Measurements from ENCODE around the gene UBXN6. TPM values are rescaled to one million over a fixed set of nuclear protein-coding genes. Genes with fewer than 3 reads are reported as not detected.

Gene UBXN6
- total RNA-seq, 3 donors from 2014 or later, result 57.2 to 73.1 (median 70.7) TPM

DNA sequence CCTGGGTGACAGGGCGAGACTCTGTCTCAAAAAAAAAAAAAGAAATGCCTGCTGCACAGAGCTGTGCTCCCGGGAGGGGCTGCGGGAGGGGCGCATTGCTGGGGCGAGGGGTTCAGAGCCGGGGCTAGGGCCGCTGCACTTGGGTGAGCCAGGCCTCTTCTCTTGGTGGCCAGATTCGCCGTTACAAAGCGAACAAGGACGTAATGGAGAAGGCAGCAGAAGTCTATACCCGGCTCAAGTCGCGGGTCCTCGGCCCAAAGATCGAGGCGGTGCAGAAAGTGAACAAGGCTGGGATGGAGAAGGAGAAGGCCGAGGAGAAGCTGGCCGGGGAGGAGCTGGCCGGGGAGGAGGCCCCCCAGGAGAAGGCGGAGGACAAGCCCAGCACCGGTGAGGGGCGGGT lies 41.7 kb upstream of the UBXN6 start:
- H3K36me3 Mint-ChIP-seq (ENCODE audit: insufficient read depth), result peaks cover 4% of the 10 kb centered on the region
- DNase-seq, result no peak
- no peak for ATAC-seq
- no peaks in the 10 kb centered on the region for H3K4me1 Mint-ChIP-seq (ENCODE audit: low read depth)
- no peaks in the 10 kb centered on the region for H3K9me3 Mint-ChIP-seq
- no peak overlapping the region for H3K4me3 Mint-ChIP-seq
- no peaks in the 10 kb centered on the region for H3K27me3 Mint-ChIP-seq (ENCODE audit: low read depth)

DNA sequence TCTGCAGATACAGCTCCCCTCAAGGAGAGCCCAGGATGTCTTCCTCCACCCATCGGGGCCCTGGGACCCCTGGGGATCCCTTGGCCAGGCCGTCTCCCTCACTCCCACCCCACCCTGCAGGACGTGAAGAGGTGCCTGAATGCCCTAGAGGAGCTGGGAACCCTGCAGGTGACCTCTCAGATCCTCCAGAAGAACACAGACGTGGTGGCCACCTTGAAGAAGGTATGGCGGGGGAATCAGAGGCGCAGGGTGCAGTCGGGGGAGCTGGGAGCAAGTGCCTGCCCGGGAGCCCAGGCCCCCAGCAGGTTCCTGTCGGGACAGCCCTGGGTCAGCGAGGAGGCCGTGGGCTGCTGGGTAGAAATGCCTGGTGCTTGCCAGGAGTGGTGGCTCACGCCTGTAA lies 41.1 kb upstream of the UBXN6 start:
- Mint-ChIP-seq H3K4me3 (no peak overlapping the region), H3K9me3 (no peaks in the 10 kb centered on the region), H3K36me3 (ENCODE audit: insufficient read depth) (peaks cover 4% of the 10 kb centered on the region), H3K27me3 (ENCODE audit: low read depth) (no peaks in the 10 kb centered on the region), H3K4me1 (ENCODE audit: low read depth) (no peaks in the 10 kb centered on the region)
- DNase-seq (no peak), ATAC-seq (no peak)

GRCh38 chr19:4497770-4498389 lies 40.3 kb upstream of the UBXN6 start:
- Mint-ChIP-seq H3K36me3 (ENCODE audit: insufficient read depth) (peaks cover 4% of the 10 kb centered on the region), H3K9me3 (no peaks in the 10 kb centered on the region), H3K4me3 (no peak overlapping the region), H3K4me1 (ENCODE audit: low read depth) (no peaks in the 10 kb centered on the region), H3K27me3 (ENCODE audit: low read depth) (no peaks in the 10 kb centered on the region)
- DNase-seq (no peak), ATAC-seq (no peak)

- no peaks in the 10 kb centered on the region for H3K4me1 Mint-ChIP-seq (ENCODE audit: low read depth)
- H3K27me3 Mint-ChIP-seq (ENCODE audit: low read depth), result no peaks in the 10 kb centered on the region
- H3K4me3 Mint-ChIP-seq, result no peak overlapping the region
- ATAC-seq, result no peak
- peaks cover 4% of the 10 kb centered on the region for H3K36me3 Mint-ChIP-seq (ENCODE audit: insufficient read depth)
- DNase-seq, result no peak
- no peaks in the 10 kb centered on the region for H3K9me3 Mint-ChIP-seq
Observed at GRCh38 chr19:4496304-4496703, 38.7 kb upstream of the UBXN6 start.

- Mint-ChIP-seq H3K9me3 (no peaks in the 10 kb centered on the region), H3K27me3 (ENCODE audit: low read depth) (no peaks in the 10 kb centered on the region), H3K36me3 (ENCODE audit: insufficient read depth) (peaks cover 2% of the 10 kb centered on the region), H3K4me1 (ENCODE audit: low read depth) (no peaks in the 10 kb centered on the region), H3K4me3 (no peak overlapping the region)
- ATAC-seq (no peak), DNase-seq (no peak)
Observed at GRCh38 chr19:4495471-4495870, 37.9 kb upstream of the UBXN6 start.

- no peaks in the 10 kb centered on the region for H3K9me3 Mint-ChIP-seq
- H3K4me1 Mint-ChIP-seq (ENCODE audit: low read depth), result no peaks in the 10 kb centered on the region
- DNase-seq (no peak), ATAC-seq (no peak)
- no peaks in the 10 kb centered on the region for H3K27me3 Mint-ChIP-seq (ENCODE audit: low read depth)
- H3K36me3 Mint-ChIP-seq (ENCODE audit: insufficient read depth), result peaks cover 8% of the 10 kb centered on the region
- no peak overlapping the region for H3K4me3 Mint-ChIP-seq
Observed at GRCh38 chr19:4494691-4495064, 37.1 kb upstream of the UBXN6 start.

- no peaks in the 10 kb centered on the region for H3K4me1 Mint-ChIP-seq (ENCODE audit: low read depth)
- H3K27me3 Mint-ChIP-seq (ENCODE audit: low read depth), result no peaks in the 10 kb centered on the region
- H3K36me3 Mint-ChIP-seq (ENCODE audit: insufficient read depth), result peaks cover 8% of the 10 kb centered on the region
- H3K4me3 Mint-ChIP-seq, result no peak overlapping the region
- no peaks in the 10 kb centered on the region for H3K9me3 Mint-ChIP-seq
- no peak for ATAC-seq
- no peak for DNase-seq
Observed at GRCh38 chr19:4493929-4494690, 36.5 kb upstream of the UBXN6 start.

DNA sequence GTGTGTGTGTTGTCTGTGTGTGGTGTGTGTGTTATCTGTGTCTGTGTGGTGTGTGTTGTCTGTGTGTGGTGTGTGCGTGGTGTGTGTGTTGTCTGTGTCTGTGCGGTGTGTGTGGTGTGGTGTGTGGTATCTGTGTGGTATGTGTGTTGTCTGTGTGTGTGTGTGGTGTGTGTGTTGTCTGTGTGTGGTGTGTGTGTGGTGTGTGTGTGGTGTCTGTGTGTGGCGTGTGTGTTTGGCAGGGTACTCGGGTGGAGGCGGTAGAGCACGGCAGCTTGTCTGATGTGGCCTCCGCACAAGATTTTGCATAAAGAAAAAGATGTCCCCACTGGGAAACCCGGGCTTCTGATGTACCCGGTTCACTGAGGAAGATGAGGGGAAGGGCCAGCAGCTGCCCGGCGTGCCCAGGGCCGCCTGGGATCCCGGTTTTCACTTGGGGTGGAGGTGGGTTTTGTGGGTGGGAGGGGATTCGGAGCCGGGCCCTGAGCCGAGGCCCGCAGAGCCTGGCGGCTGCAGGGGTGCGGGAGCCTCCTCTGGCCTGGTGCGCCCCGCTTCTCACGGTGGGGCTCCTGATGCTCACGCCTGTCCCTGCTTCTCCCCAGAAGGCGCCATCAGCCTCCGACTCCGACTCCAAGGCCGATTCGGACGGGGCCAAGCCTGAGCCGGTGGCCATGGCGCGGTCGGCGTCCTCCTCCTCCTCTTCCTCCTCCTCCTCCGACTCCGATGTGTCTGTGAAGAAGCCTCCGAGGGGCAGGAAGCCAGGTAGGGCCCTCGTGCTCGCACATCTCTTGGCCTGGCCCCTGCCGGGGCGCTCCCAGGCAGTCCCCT lies 35.7 kb upstream of the UBXN6 start:
- Mint-ChIP-seq H3K9me3 (no peaks in the 10 kb centered on the region), H3K4me3 (no peak overlapping the region), H3K27me3 (ENCODE audit: low read depth) (no peaks in the 10 kb centered on the region), H3K4me1 (ENCODE audit: low read depth) (no peaks in the 10 kb centered on the region), H3K36me3 (ENCODE audit: insufficient read depth) (peaks cover 11% of the 10 kb centered on the region)
- DNase-seq (no peak), ATAC-seq (no peak)

- Mint-ChIP-seq H3K9me3 (no peaks in the 10 kb centered on the region), H3K4me3 (no peak overlapping the region), H3K4me1 (ENCODE audit: low read depth) (no peaks in the 10 kb centered on the region), H3K27me3 (ENCODE audit: low read depth) (no peaks in the 10 kb centered on the region), H3K36me3 (ENCODE audit: insufficient read depth) (peaks cover 12% of the 10 kb centered on the region)
- DNase-seq (no peak), ATAC-seq (no peak)
Observed at GRCh38 chr19:4492337-4493103, 34.9 kb upstream of the UBXN6 start.

- Mint-ChIP-seq H3K4me1 (ENCODE audit: low read depth) (no peaks in the 10 kb centered on the region), H3K4me3 (no peak overlapping the region), H3K27me3 (ENCODE audit: low read depth) (no peaks in the 10 kb centered on the region), H3K9me3 (no peaks in the 10 kb centered on the region), H3K36me3 (ENCODE audit: insufficient read depth) (peaks cover 15% of the 10 kb centered on the region)
- ATAC-seq, result no peak
- DNase-seq, result no peak
Observed at GRCh38 chr19:4491446-4491845, 33.9 kb upstream of the UBXN6 start.

GRCh38 chr19:4488496-4488895 lies 30.9 kb upstream of the UBXN6 start:
- Mint-ChIP-seq H3K9me3 (no peaks in the 10 kb centered on the region), H3K36me3 (ENCODE audit: insufficient read depth) (peaks cover 19% of the 10 kb centered on the region), H3K4me3 (no peak overlapping the region), H3K4me1 (ENCODE audit: low read depth) (no peaks in the 10 kb centered on the region), H3K27me3 (ENCODE audit: low read depth) (no peaks in the 10 kb centered on the region)
- no peak for DNase-seq
- ATAC-seq, result no peak

- no peak for ATAC-seq
- no peaks in the 10 kb centered on the region for H3K27me3 Mint-ChIP-seq (ENCODE audit: low read depth)
- H3K9me3 Mint-ChIP-seq, result no peaks in the 10 kb centered on the region
- no peak overlapping the region for H3K4me3 Mint-ChIP-seq
- H3K36me3 Mint-ChIP-seq (ENCODE audit: insufficient read depth), result peaks cover 21% of the 10 kb centered on the region
- H3K4me1 Mint-ChIP-seq (ENCODE audit: low read depth), result no peaks in the 10 kb centered on the region
- DNase-seq, result no peak
Observed at GRCh38 chr19:4487572-4487971, 30.0 kb upstream of the UBXN6 start.

DNA sequence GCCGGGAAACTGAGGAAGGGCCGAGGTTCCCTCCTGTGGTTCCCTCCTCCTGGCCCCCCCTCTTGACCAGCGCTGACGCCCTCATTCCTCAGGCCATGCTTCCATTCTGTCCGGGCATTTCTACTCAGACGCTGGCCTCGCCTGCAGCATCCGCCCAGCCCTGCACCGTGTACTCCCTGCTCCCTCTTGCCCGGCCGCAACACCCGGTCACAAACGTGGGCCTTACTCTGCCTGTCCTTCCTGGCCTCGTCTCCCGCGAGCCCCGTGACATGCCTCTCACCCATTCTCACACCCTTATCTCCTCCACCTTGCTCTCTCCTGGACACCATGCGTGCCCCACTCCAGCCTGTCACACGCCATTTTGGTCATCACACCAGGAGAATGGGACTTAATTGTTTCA lies 25.8 kb upstream of the UBXN6 start:
- no peak for ATAC-seq
- no peaks in the 10 kb centered on the region for H3K4me1 Mint-ChIP-seq (ENCODE audit: low read depth)
- DNase-seq, result no peak
- H3K36me3 Mint-ChIP-seq (ENCODE audit: insufficient read depth), result peaks cover 10% of the 10 kb centered on the region
- H3K9me3 Mint-ChIP-seq, result no peaks in the 10 kb centered on the region
- no peaks in the 10 kb centered on the region for H3K27me3 Mint-ChIP-seq (ENCODE audit: low read depth)
- no peak overlapping the region for H3K4me3 Mint-ChIP-seq

GRCh38 chr19:4482721-4483364 lies 25.2 kb upstream of the UBXN6 start:
- no peaks in the 10 kb centered on the region for H3K27me3 Mint-ChIP-seq (ENCODE audit: low read depth)
- H3K36me3 Mint-ChIP-seq (ENCODE audit: insufficient read depth), result peaks cover 10% of the 10 kb centered on the region
- no peak overlapping the region for H3K4me3 Mint-ChIP-seq
- ATAC-seq (no peak), DNase-seq (no peak)
- H3K4me1 Mint-ChIP-seq (ENCODE audit: low read depth), result no peaks in the 10 kb centered on the region
- no peaks in the 10 kb centered on the region for H3K9me3 Mint-ChIP-seq
